ENCODE measurements around the gene ARHGAP22. TPM values are rescaled to one million over a fixed set of nuclear protein-coding genes. Genes with fewer than 3 reads are reported as not detected.

Gene ARHGAP22
- total RNA-seq, 1 donor: 60.2 TPM

- no peak for TF ChIP-seq CTCF (IDR thresholded peaks at IDR 0.05; ENCODE audit: insufficient read depth, low read length)
- H3K4me3 ChIP-seq (ENCODE audit: low read depth, low read length): no peak overlapping the region
- no peak for DNase-seq (ENCODE audit: low read depth)
These were observed 120.0 kb downstream of the ARHGAP22 start for GRCh38 chr10:48484911-48485310.

GRCh38 chr10:48482207-48482606 lies 122.7 kb downstream of the ARHGAP22 start:
- H3K4me3 ChIP-seq (ENCODE audit: low read depth, low read length): no peak overlapping the region
- DNase-seq (ENCODE audit: low read depth): no peak
- TF ChIP-seq CTCF (IDR thresholded peaks at IDR 0.05; ENCODE audit: insufficient read depth, low read length): no peak

- DNase-seq (ENCODE audit: low read depth): no peak
- no peak overlapping the region for H3K4me3 ChIP-seq (ENCODE audit: low read depth, low read length)
- no peak for TF ChIP-seq CTCF (IDR thresholded peaks at IDR 0.05; ENCODE audit: insufficient read depth, low read length)
These were observed 123.5 kb downstream of the ARHGAP22 start for GRCh38 chr10:48481385-48481784.

GRCh38 chr10:48480397-48481374 lies 124.2 kb downstream of the ARHGAP22 start:
- H3K4me3 ChIP-seq (ENCODE audit: low read depth, low read length): no peak overlapping the region
- DNase-seq (ENCODE audit: low read depth): no peak
- TF ChIP-seq CTCF (IDR thresholded peaks at IDR 0.05; ENCODE audit: insufficient read depth, low read length): no peak

DNA sequence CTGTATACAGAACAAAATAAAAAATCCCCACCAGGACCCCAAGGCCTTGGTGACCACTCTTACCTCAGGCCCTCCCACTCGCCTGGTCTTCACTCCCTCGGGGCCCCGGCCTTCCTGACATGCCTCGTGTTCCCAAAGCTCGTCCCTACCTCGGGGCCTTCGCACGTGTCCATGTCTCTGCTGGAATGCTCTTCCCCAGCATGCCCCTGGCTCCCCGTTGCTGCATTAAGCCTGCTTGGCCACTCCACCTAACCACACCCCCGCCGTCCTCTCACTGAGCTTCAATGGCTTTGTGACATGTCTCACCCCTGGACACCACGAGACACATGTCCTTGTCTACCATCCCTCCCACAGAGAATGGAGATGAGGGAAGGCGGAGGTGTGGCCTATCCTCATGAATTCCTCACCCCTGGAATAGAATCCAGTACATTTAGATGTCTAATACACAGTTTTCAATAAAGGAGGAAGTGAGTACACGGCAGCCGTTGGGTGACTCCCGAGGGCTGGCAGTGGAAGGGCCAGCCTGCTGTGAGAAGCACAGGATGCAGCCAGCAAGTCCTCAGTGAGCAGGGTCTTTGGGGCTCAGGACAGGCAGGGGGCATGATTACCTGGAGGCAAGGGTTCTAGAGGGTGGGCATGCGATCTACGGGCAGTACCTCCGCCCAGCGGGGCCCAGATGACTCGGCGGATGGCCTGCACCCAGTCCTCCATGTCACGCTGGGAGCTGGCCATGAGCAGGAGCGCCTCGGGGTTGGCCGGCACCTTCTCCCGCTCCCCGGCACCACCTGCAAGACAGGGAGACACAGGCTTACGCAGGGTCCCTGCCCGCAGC lies 125.7 kb downstream of the ARHGAP22 start:
- TF ChIP-seq CTCF (IDR thresholded peaks at IDR 0.05; ENCODE audit: insufficient read depth, low read length): no peak
- no peak overlapping the region for H3K4me3 ChIP-seq (ENCODE audit: low read depth, low read length)
- DNase-seq (ENCODE audit: low read depth): no peak

GRCh38 chr10:48478469-48478868 lies 126.4 kb downstream of the ARHGAP22 start:
- DNase-seq (ENCODE audit: low read depth): no peak
- no peak for TF ChIP-seq CTCF (IDR thresholded peaks at IDR 0.05; ENCODE audit: insufficient read depth, low read length)
- no peak overlapping the region for H3K4me3 ChIP-seq (ENCODE audit: low read depth, low read length)
